K562 (cell line): ENCODE results near the gene PIEZO2. TPM values are rescaled to one million over a fixed set of nuclear protein-coding genes. Genes with fewer than 3 reads are reported as not detected.

Experiments
- ATAC-seq: fragments of 200-7000 bp; cut with Tn5 transposase; 3 replicates; pipeline ENCODE4 v1.9.1; 2020; ENCODE audit warnings: moderate library complexity
- BruUV-seq: library from RNA; stranded (reverse); fragments of 400-500 nt; replicated peaks from 2 replicates; lab custom pipeline; 2021; lab: Mats Ljungman, UMichigan
- CTCF ChIA-PET: fragments of 300-600 bp; formaldehyde crosslinking; extraction: SDS; loops from one replicate; lab custom pipeline; 2021; ENCODE audit warnings: low intra/inter-chr PET ratio; lab: Yijun Ruan, JAX
- POLR2A ChIA-PET: fragments of 300-600, 350-650 bp; sonication (Branson Sonifier 250); formaldehyde crosslinking; extraction: SDS; loops from one replicate; lab custom pipeline; 2021; ENCODE audit warnings: antibody characterized with exemption, inconsistent platforms; lab: Yijun Ruan, JAX
- DNase-seq, 4 experiments: peaks; one replicate each; pipeline versions ENCODE4 v3.0.0 to v3.0.0-alpha.2; 2011 to 2018; ENCODE audit warnings: low spot score in 3 of 4, mixed read lengths in 3 of 4; ENCODE audit errors: extremely low read depth in 1 of 4
- FAIRE-seq: peaks from 2 replicates; lab custom pipeline; 2011; peaks lifted over from hg19 to GRCh38; lab: Jason Lieb, UNC
- H2AFZ ChIP-seq: 2 replicates; pipeline ENCODE4 v1.6.0; 2011; ENCODE audit warnings: low read depth, low read length, control low read depth, inconsistent platforms
- H3K27ac ChIP-seq: fragments of 200-600 bp; 3 replicates; pipeline ENCODE4 v1.8.0; 2011; ENCODE audit warnings: low read depth, mild to moderate bottlenecking, control low read depth, inconsistent platforms, low read length, moderate library complexity, mixed read lengths; ENCODE audit errors: extremely low read depth
- H3K27me3 ChIP-seq, 2 experiments: fragments of 300-600 bp in 1 of 2; 2 replicates in 1 of 2; 3 replicates in 1 of 2; pipeline versions ENCODE4 v1.6.0 to v1.8.0; 2011; ENCODE audit warnings: inconsistent platforms in 2 of 2, low read length in 2 of 2, mild to moderate bottlenecking in 1 of 2, mixed read lengths in 1 of 2, moderate library complexity in 1 of 2; ENCODE audit not compliant: control insufficient read depth in 2 of 2, insufficient read depth in 2 of 2
- H3K36me3 ChIP-seq: fragments of 300-600 bp; 3 replicates; pipeline ENCODE4 v1.8.0; 2011; ENCODE audit warnings: mild to moderate bottlenecking, low read length, inconsistent platforms; ENCODE audit not compliant: control insufficient read depth, insufficient read depth
- H3K4me1 ChIP-seq, 2 experiments: fragments of 200-600 bp in 1 of 2; replicated peaks in 1 of 2; 2 replicates in 1 of 2; 3 replicates in 1 of 2; pipeline versions ENCODE4 v1.5.1 to v1.8.0; 2011; ENCODE audit warnings: inconsistent platforms in 2 of 2, low read length in 2 of 2, mild to moderate bottlenecking in 1 of 2, mixed read lengths in 1 of 2, moderate library complexity in 1 of 2; ENCODE audit not compliant: control insufficient read depth in 2 of 2, insufficient read depth in 2 of 2
- H3K4me2 ChIP-seq: 2 replicates; pipeline ENCODE4 v1.6.1; 2011; ENCODE audit warnings: low read length, control low read depth, inconsistent platforms, mixed read lengths; ENCODE audit not compliant: insufficient read depth
- H3K4me3 ChIP-seq: fragments of 200-600 bp; sonication (generic), shearing (Covaris generic); 2 replicates; pipeline ENCODE4 v1.5.1; 2016; ENCODE audit warnings: control low read depth, inconsistent platforms
- H3K79me2 ChIP-seq: fragments of 200-600 bp; 3 replicates; pipeline ENCODE4 v1.8.0; 2011; ENCODE audit warnings: low read length, inconsistent platforms; ENCODE audit not compliant: control insufficient read depth, insufficient read depth
- H3K9ac ChIP-seq, 2 experiments: 2 replicates each; pipeline versions ENCODE4 v1.6.0 to v1.6.1; 2011; ENCODE audit warnings: low read depth in 2 of 2, low read length in 2 of 2, control low read depth in 1 of 2, inconsistent platforms in 1 of 2, mild to moderate bottlenecking in 1 of 2, mixed read lengths in 1 of 2; ENCODE audit not compliant: insufficient read depth in 1 of 2
- H3K9me1 ChIP-seq: one replicate; pipeline ENCODE4 v1.6.0; 2011; ENCODE audit warnings: inconsistent platforms, mild to moderate bottlenecking, low read length, moderate library complexity; ENCODE audit not compliant: control insufficient read depth, insufficient read depth
- H3K9me3 ChIP-seq: replicated peaks from 2 replicates; pipeline ENCODE4 v1.5.1; 2011; ENCODE audit warnings: low read depth, low read length, inconsistent platforms; ENCODE audit not compliant: control insufficient read depth, insufficient read depth
- H4K20me1 ChIP-seq: replicated peaks from 2 replicates; pipeline ENCODE4 v1.6.1; 2011; ENCODE audit warnings: low read length, inconsistent platforms, mixed read lengths; ENCODE audit not compliant: control insufficient read depth, insufficient read depth
- ERF ChIP-seq: fragments of 450-650 bp; formaldehyde crosslinking; IDR thresholded peaks from 2 replicates; pipeline ENCODE4 v1.4.0; 2020; ENCODE audit warnings: mild to moderate bottlenecking, mixed read lengths
- GABPB1 ChIP-seq: sonication (generic); formaldehyde crosslinking; IDR thresholded peaks from 2 replicates; pipeline ENCODE4 v1.8.0; 2022; ENCODE audit warnings: mild to moderate bottlenecking, missing genetic modification reagents
- HSF4 ChIP-seq: fragments of 250-450 bp; sonication (Bioruptor Pico); IDR thresholded peaks from 2 replicates; pipeline ENCODE4 v2.1.2; 2022; ENCODE audit warnings: mild to moderate bottlenecking, moderate library complexity, borderline replicate concordance
- ILK ChIP-seq: fragments of 450-650 bp; IDR thresholded peaks from 2 replicates; pipeline ENCODE4 v1.6.1; 2016; ENCODE audit warnings: missing genetic modification characterization, low read depth, mild to moderate bottlenecking, missing compliant biosample characterization, moderate library complexity, borderline replicate concordance
- KDM4B ChIP-seq, 2 experiments: fragments of 450-650 bp in 1 of 2; sonication (generic) in 1 of 2; IDR thresholded peaks; 2 replicates each; pipeline ENCODE4 v1.6.1; 2016 to 2017; ENCODE audit warnings: borderline replicate concordance in 2 of 2, antibody characterized with exemption in 1 of 2, low read depth in 1 of 2, mild to moderate bottlenecking in 1 of 2
- KDM5B ChIP-seq: fragments of 200-600 bp; sonication (generic); IDR thresholded peaks from 2 replicates; pipeline ENCODE4 v1.6.1; 2012; ENCODE audit warnings: low read depth, mild to moderate bottlenecking, moderate library complexity, low read length, control low read depth, inconsistent platforms; ENCODE audit not compliant: insufficient replicate concordance
- LEF1 ChIP-seq: fragments of 450-650 bp; IDR thresholded peaks from 2 replicates; pipeline ENCODE4 v1.6.1; 2016; ENCODE audit warnings: mild to moderate bottlenecking
- NELFE ChIP-seq: IDR thresholded peaks from 2 replicates; pipeline ENCODE4 v1.6.1; 2011; ENCODE audit warnings: mild to moderate bottlenecking; ENCODE audit not compliant: insufficient read depth, insufficient read length
- PTBP1 ChIP-seq: fragments of 200-400 bp; formaldehyde crosslinking; IDR thresholded peaks from 2 replicates; pipeline ENCODE4 v1.6.1; 2017; ENCODE audit warnings: low read depth, low read length
- SMAD4 ChIP-seq: fragments of 250-450 bp; sonication (Bioruptor Pico); conservative IDR thresholded peaks from 2 replicates; pipeline ENCODE4 v1.8.0; 2021; ENCODE audit warnings: inconsistent platforms, mild to moderate bottlenecking, moderate library complexity
- THRA ChIP-seq: fragments of 450-650 bp; IDR thresholded peaks from 2 replicates; pipeline ENCODE4 v1.6.1; 2017; ENCODE audit warnings: mild to moderate bottlenecking, moderate library complexity
- ZNF239 ChIP-seq: fragments of 250-450 bp; sonication (Bioruptor Pico); IDR thresholded peaks from 2 replicates; pipeline ENCODE4 v1.4.0; 2020; ENCODE audit warnings: mild to moderate bottlenecking
- ZNF253 ChIP-seq: fragments of 250-450 bp; sonication (Bioruptor Pico); conservative IDR thresholded peaks from 2 replicates; pipeline ENCODE4 v1.6.1; 2021; ENCODE audit warnings: mild to moderate bottlenecking
- ZNF707 ChIP-seq: fragments of 250-450 bp; sonication (Bioruptor Pico); conservative IDR thresholded peaks from 2 replicates; pipeline ENCODE4 v1.8.0; 2022; ENCODE audit warnings: inconsistent platforms, mild to moderate bottlenecking, moderate library complexity
- ZZZ3 ChIP-seq: fragments of 450-650 bp; IDR thresholded peaks from 2 replicates; pipeline ENCODE4 v1.6.1; 2016; ENCODE audit warnings: antibody characterized with exemption, mild to moderate bottlenecking, moderate library complexity
- WGBS: fragments of 100-300 bp; shearing (Covaris generic); methylation state at CpG from one replicate; pipeline ENCODE4 v1.1.6; 2016; ENCODE audit warnings: low coverage, mixed read lengths; ENCODE audit not compliant: insufficient coverage; ENCODE audit errors: missing lambda C conversion rate; 5-methylcytosine and 5-hydroxymethylcytosine counted together
- in situ Hi-C: fragments of 300-500 bp; cut with MboI; formaldehyde crosslinking; loops from 4 replicates; pipeline ENCODE4 v1.15.0; 2018; ENCODE audit warnings: inconsistent platforms, mixed read lengths
- intact Hi-C: fragments of 100-400 bp; cut with micrococcal nuclease; formaldehyde crosslinking; loops from 2 replicates; pipeline ENCODE4 v1.14.2; 2022
- polyA plus RNA-seq, 8 experiments: library from polyadenylated mRNA; depleted of rRNA in 4 of 8; stranded (reverse) in 5 of 8; unstranded in 3 of 8; fragments of >200 nt; fragmentation: Nextera tagmentation in 2 of 8; fragmentation: Illumina TruSeq in 1 of 8; extraction: Ambion mirVana in 2 of 8; extraction: Trizol in 1 of 8; gene quantifications; 2 replicates each; pipeline versions ENCODE4 v1.2.1 to v1.2.3, GENCODE V29; 2011 to 2014; ENCODE audit warnings: inconsistent platforms in 1 of 8, missing spikeins in 1 of 8
- total RNA-seq, 7 experiments: library from RNA; depleted of rRNA in 6 of 7; stranded (reverse); fragments of >200 nt in 6 of 7; fragmentation: Illumina TruSeq in 2 of 7; extraction: Trizol in 2 of 7; gene quantifications; 2 replicates each; pipeline versions ENCODE4 v1.2.1 to v1.2.3, GENCODE V29; 2011 to 2021; ENCODE audit warnings: low replicate concordance in 1 of 7
- TF ChIP-seq, protein P1 (sequence below): sonication (generic); formaldehyde crosslinking; IDR thresholded peaks from 2 replicates; pipeline ENCODE4 v1.8.0; 2022; ENCODE audit warnings: mild to moderate bottlenecking, missing genetic modification reagents

Gene PIEZO2
- total and polyA plus RNA-seq, 9 of the 15 experiments (the other 6 are each of a cell fraction or from before 2014, with no cell fraction given): 0.54 to 4.1 (median 2.0) TPM

DNA sequence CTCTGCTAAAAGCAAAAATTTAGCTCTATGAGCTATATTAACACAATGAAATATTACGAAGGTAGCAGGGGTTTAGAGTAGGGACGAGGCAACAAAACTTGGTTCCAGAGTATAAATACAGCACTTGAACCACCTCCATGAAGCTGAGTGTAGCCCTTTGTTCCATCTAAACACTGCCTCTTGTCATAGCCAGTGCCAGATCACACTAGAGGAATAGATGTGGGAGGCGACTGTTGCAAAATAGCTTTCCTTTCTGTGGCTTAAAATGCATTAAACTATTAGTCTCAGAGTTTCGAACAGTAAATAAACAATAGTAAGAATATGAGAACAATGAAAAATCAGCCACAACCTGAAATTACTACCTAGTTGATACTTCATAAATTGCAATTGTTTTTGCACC is 29.8 kb downstream of the PIEZO2 start:
- no peak overlapping the region for H3K27ac ChIP-seq
- no peaks in the 10 kb centered on the region for H3K27me3 ChIP-seq
- H3K4me3 ChIP-seq: no peak overlapping the region
- no TSS peak for BruUV-seq
- ATAC-seq (no peak), DNase-seq (no peak), FAIRE-seq (no peak)
- no peaks in the 10 kb centered on the region for H3K9me1 ChIP-seq
- H2AFZ ChIP-seq: no peak overlapping the region
- no peaks in the 10 kb centered on the region for H3K9me3 ChIP-seq
- WGBS: 0% methylated on average over 4 of the region's 4 CpGs
- H3K4me2 ChIP-seq: no peak overlapping the region
- H3K9ac ChIP-seq: no peak overlapping the region
- no peaks in the 10 kb centered on the region for H4K20me1 ChIP-seq
- no peaks in the 10 kb centered on the region for H3K36me3 ChIP-seq
- ChIA-PET POLR2A (interaction anchor here (0.5 kb wide), 1 partner anchor 38 kb away, joined by 5 read pairs; no protein-coding TSS in a partner anchor), CTCF (no interaction called here)
- no peaks in the 10 kb centered on the region for H3K79me2 ChIP-seq
- intact Hi-C loops: no loop called here
- TF ChIP-seq GABPB1 (no peak), ILK (tag) (no peak), NELFE (no peak), ZNF707 (no peak), KDM4B (IDR thresholded peaks at IDR 0.05; ENCODE audit: borderline replicate concordance in 2 of 2, low read depth in 1 of 2) (no peak), PTBP1 (no peak), ERF (CRISPR knock-in tag) (no peak), SMAD4 (CRISPR knock-in tag) (no peak), THRA (no peak), HSF4 (CRISPR knock-in tag) (no peak), LEF1 (no peak), ZNF253 (CRISPR knock-in tag) (no peak), ZZZ3 (no peak), KDM5B (no peak), ZNF239 (CRISPR knock-in tag) (no peak)
- TF ChIP-seq, protein P1, sequence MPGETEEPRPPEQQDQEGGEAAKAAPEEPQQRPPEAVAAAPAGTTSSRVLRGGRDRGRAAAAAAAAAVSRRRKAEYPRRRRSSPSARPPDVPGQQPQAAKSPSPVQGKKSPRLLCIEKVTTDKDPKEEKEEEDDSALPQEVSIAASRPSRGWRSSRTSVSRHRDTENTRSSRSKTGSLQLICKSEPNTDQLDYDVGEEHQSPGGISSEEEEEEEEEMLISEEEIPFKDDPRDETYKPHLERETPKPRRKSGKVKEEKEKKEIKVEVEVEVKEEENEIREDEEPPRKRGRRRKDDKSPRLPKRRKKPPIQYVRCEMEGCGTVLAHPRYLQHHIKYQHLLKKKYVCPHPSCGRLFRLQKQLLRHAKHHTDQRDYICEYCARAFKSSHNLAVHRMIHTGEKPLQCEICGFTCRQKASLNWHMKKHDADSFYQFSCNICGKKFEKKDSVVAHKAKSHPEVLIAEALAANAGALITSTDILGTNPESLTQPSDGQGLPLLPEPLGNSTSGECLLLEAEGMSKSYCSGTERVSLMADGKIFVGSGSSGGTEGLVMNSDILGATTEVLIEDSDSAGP (CRISPR knock-in tag): no peak
- TF ChIP-seq, all 486 proteins: peak for 0
- in situ Hi-C loops: no loop called here
- H3K4me1 ChIP-seq: no peaks in the 10 kb centered on the region
